DND-41 (cell line): ENCODE results near the gene GABRG3.

Experiments used
- CTCF ChIP-seq: IDR thresholded peaks from 2 replicates; pipeline ENCODE4 v1.5.1; 2012; ENCODE audit warnings: borderline replicate concordance, low read length, moderate library complexity, mild to moderate bottlenecking; ENCODE audit not compliant: poor library complexity, severe bottlenecking; ENCODE audit errors: extremely low read depth
- EZH2 ChIP-seq: IDR thresholded peaks from 3 replicates; pipeline ENCODE4 v1.6.1; 2012; ENCODE audit warnings: borderline replicate concordance, low read depth, mild to moderate bottlenecking, moderate library complexity, low read length, inconsistent platforms; ENCODE audit not compliant: severe bottlenecking

- TF ChIP-seq CTCF: peak; percentile 41
- TF ChIP-seq EZH2: no peak
Measured at GRCh38 chr15:26974120-26974780, 3.3 kb downstream of the GABRG3 start.
